ENCODE measurements around the gene GSAP.

The GSAP gene

GRCh38 chr7:77406421-77406820, 9.7 kb downstream of the GSAP start:
- DNase-seq (ENCODE audit: low read depth) = no peak

GRCh38 chr7:77404641-77405040, 11.5 kb downstream of the GSAP start:
- no peak for DNase-seq (ENCODE audit: low read depth)

DNA sequence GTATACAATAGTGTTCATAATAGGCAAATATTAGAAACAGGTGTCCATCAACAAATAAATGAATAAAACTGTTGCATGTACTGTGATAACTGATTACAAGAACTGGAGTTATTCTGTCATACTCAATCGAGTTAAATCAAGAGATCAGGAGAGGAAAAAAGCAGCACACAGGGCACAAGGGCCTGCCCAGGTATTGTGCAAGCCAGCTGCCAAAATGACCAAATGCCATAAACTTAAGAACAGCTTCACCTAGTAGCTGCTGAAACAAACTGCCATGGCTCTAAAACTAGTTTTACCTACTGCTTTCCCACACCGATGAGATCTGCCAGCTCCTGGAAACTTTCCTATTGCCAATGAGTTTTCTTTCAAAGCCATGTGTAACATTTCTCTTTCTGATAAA, 12.2 kb downstream of the GSAP start:
- DNase-seq (ENCODE audit: low read depth) = no peak

GRCh38 chr7:77402818-77403217, 13.3 kb downstream of the GSAP start:
- peak; percentile 20 for DNase-seq (ENCODE audit: low read depth)

GRCh38 chr7:77401002-77401401, 15.1 kb downstream of the GSAP start:
- DNase-seq (ENCODE audit: low read depth) = no peak

DNA sequence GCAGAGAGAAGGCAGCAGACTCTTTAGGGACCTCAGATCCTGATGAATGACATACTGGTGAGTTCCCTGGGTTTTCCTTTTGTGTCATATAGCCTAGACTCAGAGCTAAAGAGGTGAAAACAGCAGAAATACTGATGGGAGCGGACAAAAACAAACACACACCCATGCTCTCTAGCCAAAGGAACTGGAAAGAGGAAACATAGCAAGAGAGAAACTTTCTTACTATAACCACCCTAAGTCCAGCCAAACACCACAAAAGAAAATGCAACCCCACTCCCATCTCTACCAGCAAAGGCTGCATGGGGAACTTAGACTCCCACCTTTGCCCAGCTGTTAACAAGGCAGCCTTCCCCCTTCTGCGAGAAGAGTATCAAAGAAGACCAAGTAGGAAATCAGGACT, 16.3 kb downstream of the GSAP start:
- DNase-seq (ENCODE audit: low read depth) = no peak

- DNase-seq (ENCODE audit: low read depth) = no peak
These were observed 19.1 kb downstream of the GSAP start for GRCh38 chr7:77396894-77397547.

DNA sequence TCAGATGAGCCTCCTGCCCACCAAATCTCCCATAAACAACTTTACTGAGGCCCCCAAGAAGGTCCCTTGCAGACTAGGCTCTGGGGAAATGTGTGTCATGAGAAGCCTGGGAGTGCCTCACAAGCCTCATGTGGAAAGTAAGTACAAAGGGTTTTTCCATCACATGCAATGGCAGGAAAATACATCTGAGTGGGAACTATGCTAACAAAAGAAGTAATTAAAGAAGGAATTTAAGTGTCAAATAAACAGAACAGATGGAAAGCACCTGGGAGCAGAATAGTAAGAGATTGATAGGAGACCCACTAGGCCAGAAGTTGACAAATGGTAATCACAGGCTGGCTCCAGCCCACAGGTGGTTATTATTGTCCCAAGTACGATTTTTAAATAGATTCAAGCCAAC, 20.5 kb downstream of the GSAP start:
- no peak for DNase-seq (ENCODE audit: low read depth)

DNA sequence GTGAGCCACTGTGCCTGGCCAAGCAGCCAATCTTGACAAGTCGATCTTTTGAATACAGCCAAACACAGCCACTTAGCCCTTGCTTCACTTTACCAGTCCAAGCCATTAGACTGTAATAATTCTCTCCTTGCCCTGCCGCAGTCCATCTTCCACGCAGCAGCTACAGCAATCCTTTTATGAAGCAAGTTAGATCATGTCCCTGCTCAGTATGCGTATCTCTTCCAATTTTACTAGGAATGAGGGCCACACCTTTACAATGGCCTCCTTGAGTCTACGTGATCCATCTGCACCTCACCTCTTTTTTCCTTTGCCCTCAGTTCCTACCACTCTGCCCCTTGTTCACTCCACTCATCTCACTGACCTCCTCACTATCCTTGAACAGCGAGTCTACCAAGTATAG, 22.2 kb downstream of the GSAP start:
- DNase-seq (ENCODE audit: low read depth) = no peak

DNA sequence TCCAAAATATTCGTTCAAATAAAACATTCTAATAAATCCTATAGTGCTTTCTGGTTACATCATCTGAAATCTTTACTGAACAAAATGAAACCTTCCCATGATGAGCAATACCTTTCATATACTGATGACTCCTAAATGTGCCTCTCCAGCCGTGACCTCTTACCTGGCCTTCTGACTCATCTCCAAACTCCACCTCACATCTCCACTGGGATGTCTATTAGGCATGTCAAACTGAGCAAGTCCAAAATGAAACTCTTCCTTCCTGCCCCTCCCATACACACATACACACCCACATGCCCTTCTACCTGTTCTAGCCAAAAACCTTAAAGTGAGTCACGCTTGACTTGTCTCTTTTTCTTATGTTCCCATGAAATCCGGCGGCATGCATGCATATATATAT, 22.9 kb downstream of the GSAP start:
- DNase-seq (ENCODE audit: low read depth) = no peak

GRCh38 chr7:77391230-77391629, 24.9 kb downstream of the GSAP start:
- no peak for DNase-seq (ENCODE audit: low read depth)

- DNase-seq (ENCODE audit: low read depth) = no peak
These were observed 28.0 kb downstream of the GSAP start for GRCh38 chr7:77388055-77388641.

DNA sequence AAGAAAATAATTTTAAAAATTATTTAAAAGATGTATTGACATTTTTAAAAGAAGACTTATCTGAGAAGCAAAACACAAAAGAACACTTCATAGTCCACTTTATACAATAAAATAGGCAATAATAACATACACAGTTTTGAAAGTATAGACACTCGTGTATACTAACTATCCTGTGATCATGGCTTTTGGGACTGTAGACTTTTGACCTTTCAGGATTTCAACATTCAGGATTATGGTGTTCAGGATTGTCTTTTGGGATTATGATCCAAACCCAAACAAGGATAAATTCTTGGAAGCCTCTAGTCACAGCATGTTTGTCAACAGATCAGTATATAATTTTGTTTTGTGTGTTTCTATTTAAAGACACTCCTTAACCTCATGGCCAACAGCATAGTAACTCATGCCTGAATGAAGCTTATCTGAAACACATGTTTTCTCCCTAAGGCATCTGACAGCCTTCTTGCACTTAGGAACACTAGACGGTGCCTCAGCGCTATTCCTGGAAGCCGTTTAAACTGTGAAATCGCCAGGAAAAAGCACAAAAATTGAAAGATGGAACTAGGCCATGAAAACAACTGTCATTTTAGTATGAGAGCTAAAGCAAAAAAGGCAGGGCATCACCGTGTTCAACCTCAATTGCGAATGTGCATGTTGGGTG, 29.9 kb downstream of the GSAP start:
- no peak for DNase-seq (ENCODE audit: low read depth)

GRCh38 chr7:77383333-77383740, 32.8 kb downstream of the GSAP start:
- no peak for DNase-seq (ENCODE audit: low read depth)

GRCh38 chr7:77382532-77382931, 33.6 kb downstream of the GSAP start:
- DNase-seq (ENCODE audit: low read depth) = no peak

GRCh38 chr7:77378584-77378983, 37.6 kb downstream of the GSAP start:
- no peak for DNase-seq (ENCODE audit: low read depth)

- DNase-seq (ENCODE audit: low read depth) = no peak
These were observed 45.5 kb downstream of the GSAP start for GRCh38 chr7:77370606-77371005.

GRCh38 chr7:77368974-77369373, 47.2 kb downstream of the GSAP start:
- DNase-seq (ENCODE audit: low read depth) = no peak

- DNase-seq (ENCODE audit: low read depth) = no peak
These were observed 48.2 kb downstream of the GSAP start for GRCh38 chr7:77367976-77368375.

DNA sequence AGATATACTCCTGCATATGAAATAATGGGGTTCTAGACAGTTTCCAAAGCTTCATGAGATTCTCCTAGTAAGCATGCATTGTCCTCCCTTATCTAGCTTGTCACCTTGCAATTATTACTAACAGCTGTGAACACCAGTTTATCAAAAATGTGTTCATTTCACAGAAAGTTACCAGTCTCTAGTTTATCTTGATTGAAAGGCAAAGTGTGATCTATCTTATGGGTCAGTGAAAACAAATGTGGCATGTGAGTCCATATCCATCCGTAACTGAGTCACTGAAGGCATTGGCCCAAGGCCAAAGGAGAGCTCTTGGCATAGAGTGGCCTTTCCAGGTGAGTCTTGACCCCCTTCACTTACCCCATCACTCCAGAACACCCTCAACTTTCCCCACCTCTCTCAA, 53.2 kb downstream of the GSAP start:
- no peak for DNase-seq (ENCODE audit: low read depth)

GRCh38 chr7:77360969-77361368, 55.2 kb downstream of the GSAP start:
- no peak for DNase-seq (ENCODE audit: low read depth)

DNA sequence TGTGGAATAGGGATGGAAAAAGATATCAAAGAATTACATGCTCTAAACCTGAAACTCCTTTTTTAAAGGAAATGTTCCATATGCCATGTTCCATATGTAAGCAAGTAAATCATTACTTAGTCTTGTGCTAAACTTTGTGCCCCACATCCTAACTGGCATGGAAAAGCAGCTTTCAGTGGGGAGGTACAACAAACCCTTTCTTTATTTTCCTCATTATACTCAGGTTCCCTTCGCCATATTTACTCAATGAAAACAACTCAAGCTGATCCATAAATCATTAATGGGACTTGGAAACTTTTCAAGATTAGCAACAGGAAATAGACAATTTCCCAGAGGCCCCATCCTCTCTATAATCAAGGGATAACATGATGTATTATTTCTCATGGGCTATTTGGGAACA, 56.0 kb downstream of the GSAP start:
- DNase-seq (ENCODE audit: low read depth) = no peak

DNA sequence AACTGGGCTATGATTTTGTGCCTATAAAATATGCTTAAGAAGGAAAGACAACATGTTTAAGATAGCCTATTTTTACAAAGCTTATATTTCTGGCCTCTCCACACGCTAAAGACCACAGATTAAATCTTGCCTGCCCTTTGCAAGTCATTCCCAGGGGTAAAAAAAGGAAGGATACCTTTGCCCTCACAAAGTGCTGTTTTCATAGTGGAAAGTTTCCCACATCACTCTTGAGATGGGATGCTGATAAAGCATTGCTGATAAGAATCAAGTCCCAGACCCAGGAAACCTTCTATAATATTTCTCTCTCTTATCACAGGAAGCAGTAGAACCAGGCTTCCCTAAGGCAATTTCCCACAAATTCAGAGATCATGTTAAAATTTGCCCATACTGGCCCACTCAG, 56.5 kb downstream of the GSAP start:
- DNase-seq (ENCODE audit: low read depth) = no peak

DNA sequence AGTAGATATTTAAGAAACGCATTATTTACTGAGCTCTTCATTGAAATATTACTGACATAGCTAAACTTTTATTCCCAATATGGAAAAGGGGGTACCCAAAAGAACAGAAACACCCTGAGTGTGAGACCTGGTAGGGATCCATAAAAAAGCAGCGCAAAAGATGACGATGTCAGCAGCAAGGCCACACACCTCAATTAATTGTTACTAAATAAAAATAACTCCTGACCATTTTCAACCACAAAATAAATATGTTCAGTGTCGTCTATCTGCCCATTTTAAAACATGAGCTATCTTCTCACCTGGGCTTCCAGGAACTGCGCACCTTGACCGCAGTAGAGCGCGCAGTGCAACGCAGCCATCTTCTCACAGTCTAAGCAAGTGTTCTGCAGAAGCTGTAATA, 61.2 kb downstream of the GSAP start:
- no peak for DNase-seq (ENCODE audit: low read depth)
